HEK293 (cell line): Measurements from ENCODE around the gene ZSCAN4.

ENCODE experiments used
- CTCF ChIP-seq: fragments of 450-650 bp; formaldehyde crosslinking; IDR thresholded peaks from 2 replicates; pipeline ENCODE4 v1.5.1; 2016; ENCODE audit warnings: missing biosample characterization, missing genetic modification characterization
- MYNN ChIP-seq: fragments of 450-650 bp; formaldehyde crosslinking; IDR thresholded peaks from 2 replicates; pipeline ENCODE4 v1.5.1; 2016; ENCODE audit warnings: missing biosample characterization, missing genetic modification characterization, borderline replicate concordance
- OSR2 ChIP-seq: fragments of 450-650 bp; formaldehyde crosslinking; IDR thresholded peaks from 2 replicates; pipeline ENCODE4 v1.5.1; 2016; ENCODE audit warnings: missing biosample characterization, missing genetic modification characterization
- PATZ1 ChIP-seq: fragments of 450-650 bp; formaldehyde crosslinking; IDR thresholded peaks from 2 replicates; pipeline ENCODE4 v1.5.1; 2016; ENCODE audit warnings: missing biosample characterization, missing genetic modification characterization
- PBX3 ChIP-seq: sonication (generic); formaldehyde crosslinking; IDR thresholded peaks from 2 replicates; pipeline ENCODE4 v1.8.1; 2022; ENCODE audit warnings: mild to moderate bottlenecking, moderate library complexity, missing genetic modification reagents
- PRDM4 ChIP-seq: fragments of 450-650 bp; formaldehyde crosslinking; IDR thresholded peaks from 2 replicates; pipeline ENCODE4 v1.5.1; 2017; ENCODE audit warnings: missing biosample characterization, missing genetic modification characterization
- TSHZ1 ChIP-seq: fragments of 450-650 bp; formaldehyde crosslinking; IDR thresholded peaks from 2 replicates; pipeline ENCODE4 v1.5.1; 2016; ENCODE audit warnings: missing biosample characterization, missing genetic modification characterization, borderline replicate concordance
- ZBTB21 ChIP-seq: fragments of 450-650 bp; formaldehyde crosslinking; IDR thresholded peaks from 2 replicates; pipeline ENCODE4 v1.5.1; 2017; ENCODE audit warnings: missing biosample characterization, missing genetic modification characterization
- ZBTB49 ChIP-seq: fragments of 450-650 bp; formaldehyde crosslinking; IDR thresholded peaks from 2 replicates; pipeline ENCODE4 v1.5.1; 2016; ENCODE audit warnings: missing biosample characterization, missing genetic modification characterization, low read depth
- ZIC2 ChIP-seq: fragments of 450-650 bp; formaldehyde crosslinking; IDR thresholded peaks from 2 replicates; pipeline ENCODE4 v1.5.1; 2016; ENCODE audit warnings: missing biosample characterization, missing genetic modification characterization
- ZNF175 ChIP-seq: fragments of 450-650 bp; formaldehyde crosslinking; IDR thresholded peaks from 2 replicates; pipeline ENCODE4 v1.5.1; 2016; ENCODE audit warnings: missing biosample characterization, missing genetic modification characterization
- ZNF223 ChIP-seq: fragments of 450-650 bp; formaldehyde crosslinking; IDR thresholded peaks from 2 replicates; pipeline ENCODE4 v1.5.1; 2016; ENCODE audit warnings: missing biosample characterization, missing genetic modification characterization
- ZNF341 ChIP-seq: fragments of 450-650 bp; formaldehyde crosslinking; IDR thresholded peaks from 2 replicates; pipeline ENCODE4; 2016; ENCODE audit warnings: low read depth, missing biosample characterization, missing genetic modification characterization
- ZNF510 ChIP-seq: fragments of 450-650 bp; formaldehyde crosslinking; IDR thresholded peaks from 2 replicates; pipeline ENCODE4 v1.5.1; 2018; ENCODE audit warnings: mild to moderate bottlenecking, missing genetic modification characterization, missing biosample characterization; ENCODE audit not compliant: insufficient replicate concordance
- ZNF558 ChIP-seq: fragments of 450-650 bp; formaldehyde crosslinking; IDR thresholded peaks from 2 replicates; pipeline ENCODE4 v1.5.1; 2016; ENCODE audit warnings: missing biosample characterization, missing genetic modification characterization
- ZNF580 ChIP-seq: fragments of 450-650 bp; formaldehyde crosslinking; IDR thresholded peaks from 2 replicates; pipeline ENCODE4 v1.5.1; 2016; ENCODE audit warnings: missing biosample characterization, missing genetic modification characterization
- ZNF624 ChIP-seq: fragments of 450-650 bp; formaldehyde crosslinking; IDR thresholded peaks from 2 replicates; pipeline ENCODE4 v1.5.1; 2017; ENCODE audit warnings: missing biosample characterization, missing genetic modification characterization
- ZNF654 ChIP-seq: fragments of 450-650 bp; formaldehyde crosslinking; IDR thresholded peaks from 2 replicates; pipeline ENCODE4 v1.5.1; 2016; ENCODE audit warnings: low read depth, missing biosample characterization, missing genetic modification characterization
- ZNF792 ChIP-seq: fragments of 450-650 bp; formaldehyde crosslinking; IDR thresholded peaks from 2 replicates; pipeline ENCODE4 v1.5.1; 2016; ENCODE audit warnings: missing biosample characterization, missing genetic modification characterization
- ZXDB ChIP-seq: fragments of 450-650 bp; formaldehyde crosslinking; IDR thresholded peaks from 2 replicates; pipeline ENCODE4 v1.5.1; 2016; ENCODE audit warnings: missing biosample characterization, missing genetic modification characterization

ZSCAN4 gene

GRCh38 chr19:57664269-57665127, 4.2 kb upstream of the ZSCAN4 start (continued):
- TF ChIP-seq ZBTB49 (tag by site-specific recombination) (no peak), ZBTB21 (no peak), MYNN (tag by site-specific recombination) (no peak), PBX3 (CRISPR knock-in tag) (peak; percentile 89; the same call in 1 of the 2 replicates), ZNF580 (no peak), ZNF558 (tag by site-specific recombination) (no peak), ZNF223 (tag by site-specific recombination) (no peak), TSHZ1 (tag by site-specific recombination) (no peak), ZNF792 (tag by site-specific recombination) (no peak), PRDM4 (tag by site-specific recombination) (no peak), PATZ1 (tag by site-specific recombination) (peak; percentile 74), OSR2 (tag by site-specific recombination) (0 out of 2 replicates have a peak, but pooled peaks have one; percentile 47), ZNF510 (tag by site-specific recombination) (no peak), ZNF175 (tag by site-specific recombination) (no peak), ZIC2 (peak; percentile 75), ZXDB (tag by site-specific recombination) (peak; percentile 58; the same call in 1 of the 2 replicates), ZNF654 (tag by site-specific recombination) (no peak), ZNF624 (tag by site-specific recombination) (no peak), CTCF (tag by site-specific recombination) (no peak), ZNF341 (tag by site-specific recombination) (no peak)
